IMR-90 (cell line): ENCODE results near the gene RNF166. TPM values are rescaled to one million over a fixed set of nuclear protein-coding genes. Genes with fewer than 3 reads are reported as not detected.

Experiments used
- ATAC-seq: fragments of 200-7000 bp; cut with Tn5 transposase; 2 replicates; pipeline ENCODE4 v1.9.1; 2020; ENCODE audit warnings: low read depth, mild to moderate bottlenecking, moderate library complexity
- BruUV-seq: library from RNA; stranded (reverse); fragments of 400-500 nt; replicated peaks from 2 replicates; lab custom pipeline; 2021; lab: Mats Ljungman, UMichigan
- CTCF ChIA-PET: fragments of 300-600 bp; formaldehyde crosslinking; extraction: SDS; loops from one replicate; lab custom pipeline; 2021; ENCODE audit warnings: antibody characterized with exemption; lab: Yijun Ruan, JAX
- POLR2A ChIA-PET: fragments of 300-600 bp; sonication (Branson Sonifier 250); formaldehyde crosslinking; loops from one replicate; lab custom pipeline; 2022; ENCODE audit warnings: antibody characterized with exemption; ENCODE audit not compliant: unreplicated experiment; lab: Charles Lee
- DNase-seq: peaks from one replicate; pipeline ENCODE4 v3.0.0; 2013
- H2AFZ ChIP-seq: replicated peaks from 2 replicates; pipeline ENCODE3; 2013; ENCODE audit warnings: low read length, mild to moderate bottlenecking; ENCODE audit not compliant: poor library complexity
- H2AK5ac ChIP-seq: 2 replicates; pipeline ENCODE4 v1.6.1; 2013; ENCODE audit warnings: low read depth, low read length, inconsistent platforms
- H2AK9ac ChIP-seq: replicated peaks from 2 replicates; pipeline ENCODE3; 2013; ENCODE audit warnings: mild to moderate bottlenecking, low read depth, low read length, moderate library complexity; ENCODE audit not compliant: poor library complexity
- H2BK120ac ChIP-seq: 2 replicates; pipeline ENCODE4 v1.6.1; 2013; ENCODE audit warnings: low read depth, low read length, inconsistent platforms
- H2BK15ac ChIP-seq: 3 replicates; pipeline ENCODE4 v1.6.1; 2013; ENCODE audit warnings: low read depth, low read length, inconsistent platforms
- H2BK20ac ChIP-seq: 2 replicates; pipeline ENCODE4 v1.6.1; 2013; ENCODE audit warnings: low read depth, mild to moderate bottlenecking, inconsistent platforms, low read length, moderate library complexity
- H2BK5ac ChIP-seq: 2 replicates; pipeline ENCODE4 v1.6.1; 2013; ENCODE audit warnings: mild to moderate bottlenecking, low read depth, low read length, inconsistent platforms; ENCODE audit not compliant: poor library complexity, severe bottlenecking
- H3K14ac ChIP-seq: replicated peaks from 2 replicates; pipeline ENCODE4 v1.6.1; 2013; ENCODE audit warnings: low read depth, low read length, inconsistent platforms
- H3K18ac ChIP-seq: 2 replicates; pipeline ENCODE4 v1.6.1; 2013; ENCODE audit warnings: low read depth, low read length, control low read depth
- H3K23ac ChIP-seq: 2 replicates; pipeline ENCODE4 v1.6.1; 2013; ENCODE audit warnings: low read depth, low read length, inconsistent platforms
- H3K27ac ChIP-seq: 2 replicates; pipeline ENCODE4 v1.5.1; 2013; ENCODE audit warnings: mild to moderate bottlenecking, control low read depth, low read length; ENCODE audit not compliant: insufficient read depth
- H3K27me3 ChIP-seq: 2 replicates; pipeline ENCODE4 v1.6.1; 2013; ENCODE audit warnings: low read length; ENCODE audit not compliant: control insufficient read depth, insufficient read depth
- H3K36me3 ChIP-seq: 2 replicates; pipeline ENCODE4 v1.6.1; 2013; ENCODE audit warnings: low read length, mixed read lengths; ENCODE audit not compliant: control insufficient read depth, insufficient read depth
- H3K4ac ChIP-seq: 2 replicates; pipeline ENCODE4 v1.6.1; 2013; ENCODE audit warnings: low read depth, low read length, inconsistent platforms
- H3K4me1 ChIP-seq: 2 replicates; pipeline ENCODE4 v1.6.1; 2013; ENCODE audit warnings: low read length, mixed read lengths; ENCODE audit not compliant: control insufficient read depth, insufficient read depth
- H3K4me2 ChIP-seq: 2 replicates; pipeline ENCODE4 v1.6.1; 2013; ENCODE audit warnings: low read depth, mild to moderate bottlenecking, control low read depth, low read length, moderate library complexity
- H3K4me3 ChIP-seq: 2 replicates; pipeline ENCODE4 v1.5.1; 2013; ENCODE audit warnings: low read depth, mild to moderate bottlenecking, control low read depth, low read length, moderate library complexity; ENCODE audit not compliant: insufficient read depth
- H3K56ac ChIP-seq: 2 replicates; pipeline ENCODE4 v1.6.1; 2013; ENCODE audit warnings: low read length, inconsistent platforms; ENCODE audit not compliant: insufficient read depth; ENCODE audit errors: extremely low read depth
- H3K79me1 ChIP-seq, 2 experiments: 2 replicates each; pipeline ENCODE4 v1.6.1; 2013; ENCODE audit warnings: low read length in 2 of 2, inconsistent platforms in 1 of 2, low read depth in 1 of 2
- H3K9ac ChIP-seq: 2 replicates; pipeline ENCODE4 v1.6.1; 2013; ENCODE audit warnings: low read depth, low read length, control low read depth
- H3K9me1 ChIP-seq: 2 replicates; pipeline ENCODE4 v1.6.1; 2013; ENCODE audit warnings: low read length, inconsistent platforms; ENCODE audit not compliant: insufficient read depth
- H3K9me3 ChIP-seq: 2 replicates; pipeline ENCODE4 v1.6.1; 2013; ENCODE audit warnings: low read length; ENCODE audit not compliant: control insufficient read depth, insufficient read depth
- H4K20me1 ChIP-seq: 2 replicates; pipeline ENCODE4 v1.6.1; 2013; ENCODE audit warnings: low read length, inconsistent platforms; ENCODE audit not compliant: insufficient read depth
- H4K5ac ChIP-seq: 2 replicates; pipeline ENCODE4 v1.6.1; 2013; ENCODE audit warnings: mild to moderate bottlenecking, low read depth, low read length, control low read depth
- H4K8ac ChIP-seq, 2 experiments: 2 replicates each; pipeline ENCODE4 v1.6.1; 2013; ENCODE audit warnings: low read depth in 2 of 2, low read length in 2 of 2, control low read depth in 1 of 2, inconsistent platforms in 1 of 2
- H4K91ac ChIP-seq: 2 replicates; pipeline ENCODE4 v1.6.1; 2013; ENCODE audit warnings: low read depth, low read length, inconsistent platforms; ENCODE audit not compliant: insufficient read depth
- NFE2L2 ChIP-seq: fragments of 150-350 bp; IDR thresholded peaks from 2 replicates; pipeline ENCODE4 v1.6.1; 2016; ENCODE audit warnings: low read depth, mild to moderate bottlenecking, low read length
- WGBS, 2 experiments: methylation state at CpG; one replicate each; pipeline versions ENCODE4 v1.1.5 to v1.1.7; 2013; ENCODE audit warnings: missing lambda C conversion rate in 2 of 2; ENCODE audit not compliant: insufficient read length in 1 of 2; ENCODE audit errors: extremely low coverage in 2 of 2; 5-methylcytosine and 5-hydroxymethylcytosine counted together
- dilution Hi-C: fragments of 300-500 bp; cut with HindIII; formaldehyde crosslinking; loops from one replicate; pipeline ENCODE4 v1.14.3; 2018; ENCODE audit warnings: low sequenced_read_pairs; ENCODE audit not compliant: unreplicated experiment
- in situ Hi-C: fragments of 300-500 bp; cut with MboI; formaldehyde crosslinking; loops from 3 replicates; pipeline ENCODE4 v1.14.3; 2019; ENCODE audit warnings: low sequenced_read_pairs, inconsistent platforms, mixed read lengths
- intact Hi-C: fragments of 100-400 bp; cut with micrococcal nuclease; formaldehyde crosslinking; loops from 2 replicates; pipeline ENCODE4 v1.10.0; 2022
- polyA plus RNA-seq, 3 experiments: library from polyadenylated mRNA; depleted of rRNA; stranded (reverse); fragments of >200 nt; gene quantifications; 2 replicates each; pipeline ENCODE4 v1.2.3, GENCODE V29; 2012; ENCODE audit warnings: low replicate concordance in 1 of 3
- total RNA-seq: library from RNA; depleted of rRNA; stranded (reverse); fragments of >200 nt; gene quantifications from 2 replicates; pipeline ENCODE4 v1.2.3, GENCODE V29; 2012
- TF ChIP-seq, protein P1 (sequence below): conservative IDR thresholded peaks from 2 replicates; pipeline ENCODE4 v1.5.1; 2012; ENCODE audit warnings: mild to moderate bottlenecking, low read depth, low read length, improper control_type of control experiment

RNF166 gene
- total and polyA plus RNA-seq, 2 of the 4 experiments (the other 2 are of a cell fraction) = 8.1 to 17.4 TPM

DNA sequence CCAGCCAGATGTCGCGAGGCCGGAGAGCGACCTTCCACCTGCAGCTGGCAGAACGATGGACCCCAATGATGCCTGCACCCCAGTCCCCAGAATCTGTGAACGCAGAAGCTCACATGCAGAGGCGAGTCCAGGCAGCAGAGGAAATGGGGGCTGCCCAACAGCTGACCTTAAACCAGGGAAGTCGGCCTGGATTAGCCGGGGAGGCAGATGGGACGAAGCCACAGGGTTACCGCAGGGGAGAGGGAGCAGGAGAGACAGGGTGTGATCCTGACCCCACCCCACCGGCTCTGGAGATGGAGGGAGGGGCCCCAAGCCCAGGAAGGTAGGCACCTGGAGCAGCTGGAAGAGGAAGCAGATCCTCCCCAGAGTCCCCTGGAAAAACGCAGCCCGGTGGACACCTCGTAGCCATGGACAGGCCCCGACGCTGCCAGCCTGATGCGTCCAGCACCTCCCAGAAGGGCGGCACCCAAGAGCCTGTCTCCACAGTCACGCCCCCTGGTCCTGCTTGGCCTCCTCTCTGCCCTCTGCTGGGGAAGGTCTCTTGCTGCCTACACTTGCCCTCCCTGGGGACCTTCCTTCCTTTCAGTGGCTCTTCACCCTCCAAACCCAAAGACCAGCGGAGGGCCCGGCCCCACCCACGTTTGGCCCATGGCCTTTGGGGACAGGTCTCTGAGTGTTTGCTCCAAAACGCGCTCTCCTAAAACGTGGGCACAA lies 41.5 kb upstream of the RNF166 start:
- Histone ChIP-seq H3K4ac (no peak overlapping the region), H3K9ac (no peak overlapping the region), H3K14ac (no peak overlapping the region), H3K4me2 (no peak overlapping the region), H3K27me3 (no peaks in the 10 kb centered on the region), H3K4me1 (no peaks in the 10 kb centered on the region), H2AFZ (no peak overlapping the region), H2BK20ac (no peak overlapping the region), H3K18ac (no peak overlapping the region), H4K8ac (no peak overlapping the region), H3K56ac (no peak overlapping the region), H3K23ac (no peak overlapping the region), H2BK5ac (no peak overlapping the region), H3K9me1 (peaks cover 5% of the 10 kb centered on the region), H3K79me1 (peaks cover 17 to 78% of the 10 kb centered on the region in 2 experiments), H4K5ac (no peak overlapping the region), H3K4me3 (no peak overlapping the region), H4K20me1 (peaks cover 85% of the 10 kb centered on the region), H2BK120ac (no peak overlapping the region), H3K9me3 (no peaks in the 10 kb centered on the region), H4K91ac (no peak overlapping the region), H2AK9ac (peak overlapping the region; percentile 72), H3K36me3 (peaks cover 6% of the 10 kb centered on the region; the same call in 1 of the 2 replicates), H2AK5ac (no peak overlapping the region; the same call in 1 of the 2 replicates), H2BK15ac (no peak overlapping the region), H3K27ac (no peak overlapping the region)
- intact Hi-C loops (no loop called here), in situ Hi-C loops (loop anchor here (5.0 to 10.0 kb wide), 2 partner anchors 35 to 417 kb away; no protein-coding TSS in a partner anchor), dilution Hi-C loops (no loop called here)
- BruUV-seq = no TSS peak
- CTCF ChIA-PET = interaction anchor here (1.0 kb wide), 1 partner anchor 10 kb away, joined by 3 read pairs; no protein-coding TSS in a partner anchor
- POLR2A ChIA-PET = no interaction called here
- TF ChIP-seq NFE2L2 = no peak
- TF ChIP-seq, protein P1, sequence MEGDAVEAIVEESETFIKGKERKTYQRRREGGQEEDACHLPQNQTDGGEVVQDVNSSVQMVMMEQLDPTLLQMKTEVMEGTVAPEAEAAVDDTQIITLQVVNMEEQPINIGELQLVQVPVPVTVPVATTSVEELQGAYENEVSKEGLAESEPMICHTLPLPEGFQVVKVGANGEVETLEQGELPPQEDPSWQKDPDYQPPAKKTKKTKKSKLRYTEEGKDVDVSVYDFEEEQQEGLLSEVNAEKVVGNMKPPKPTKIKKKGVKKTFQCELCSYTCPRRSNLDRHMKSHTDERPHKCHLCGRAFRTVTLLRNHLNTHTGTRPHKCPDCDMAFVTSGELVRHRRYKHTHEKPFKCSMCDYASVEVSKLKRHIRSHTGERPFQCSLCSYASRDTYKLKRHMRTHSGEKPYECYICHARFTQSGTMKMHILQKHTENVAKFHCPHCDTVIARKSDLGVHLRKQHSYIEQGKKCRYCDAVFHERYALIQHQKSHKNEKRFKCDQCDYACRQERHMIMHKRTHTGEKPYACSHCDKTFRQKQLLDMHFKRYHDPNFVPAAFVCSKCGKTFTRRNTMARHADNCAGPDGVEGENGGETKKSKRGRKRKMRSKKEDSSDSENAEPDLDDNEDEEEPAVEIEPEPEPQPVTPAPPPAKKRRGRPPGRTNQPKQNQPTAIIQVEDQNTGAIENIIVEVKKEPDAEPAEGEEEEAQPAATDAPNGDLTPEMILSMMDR = peak; percentile 45
- DNase-seq (no peak), ATAC-seq (no peak; the same call in 1 of the 2 replicates)
- 93% methylated on average over 14 of the region's 26 CpGs; no CpG with 5 or more reads in 1 of the 2 experiments for WGBS, 2 experiments
